PC-9 (cell line): Measurements from ENCODE around the gene CKAP4. TPM values are rescaled to one million over a fixed set of nuclear protein-coding genes. Genes with fewer than 3 reads are reported as not detected.

ENCODE experiments used
- BruUV-seq: library from RNA; stranded (reverse); fragments of 400-500 nt; replicated peaks from 2 replicates; lab custom pipeline; 2021; lab: Mats Ljungman, UMichigan
- CTCF ChIA-PET: fragments of 300-600 bp; sonication (Branson Sonifier 250); formaldehyde crosslinking; loops from one replicate; lab custom pipeline; 2022; ENCODE audit warnings: antibody characterized with exemption; lab: Charles Lee
- POLR2A ChIA-PET: fragments of 300-600 bp; sonication (Branson Sonifier 250); formaldehyde crosslinking; loops from one replicate; lab custom pipeline; 2022; ENCODE audit warnings: antibody characterized with exemption; ENCODE audit not compliant: unreplicated experiment; lab: Charles Lee
- DNase-seq, 2 experiments: peaks; one replicate each; pipeline versions ENCODE4 v3.0.0 to v3.0.0-alpha.2; 2015 to 2022; ENCODE audit warnings: mixed read lengths in 1 of 2
- H2AFZ ChIP-seq: fragments of 200-600 bp; sonication (generic); 2 replicates; pipeline ENCODE4 v1.8.1; 2017; ENCODE audit warnings: antibody characterized with exemption
- H3F3A ChIP-seq: fragments of 200-600 bp; sonication (generic); 2 replicates; pipeline ENCODE4 v1.8.1; 2017; ENCODE audit warnings: antibody characterized with exemption, mild to moderate bottlenecking, low read depth; ENCODE audit not compliant: insufficient read depth
- H3K27ac ChIP-seq: fragments of 200-600 bp; sonication (generic); 2 replicates; pipeline ENCODE4 v1.6.1; 2016; ENCODE audit warnings: mixed run types
- H3K27me3 ChIP-seq: fragments of 200-600 bp; sonication (generic); 2 replicates; pipeline ENCODE4 v1.6.1; 2016; ENCODE audit warnings: low read depth, mixed run types; ENCODE audit not compliant: insufficient read depth
- H3K36me3 ChIP-seq: fragments of 200-600 bp; sonication (generic); 2 replicates; pipeline ENCODE4 v1.6.1; 2016; ENCODE audit warnings: low read depth, mixed run types
- H3K4me1 ChIP-seq: fragments of 200-600 bp; sonication (generic); replicated peaks from 2 replicates; pipeline ENCODE4 v1.6.1; 2016; ENCODE audit warnings: mixed run types; ENCODE audit not compliant: insufficient read depth
- H3K4me2 ChIP-seq: fragments of 200-600 bp; sonication (generic); 2 replicates; pipeline ENCODE4 v1.6.1; 2017; ENCODE audit warnings: mixed run types
- H3K4me3 ChIP-seq: fragments of 200-600 bp; sonication (generic); 2 replicates; pipeline ENCODE4 v1.6.1; 2016; ENCODE audit warnings: mixed run types
- H3K79me2 ChIP-seq: fragments of 200-600 bp; sonication (generic); 2 replicates; pipeline ENCODE4 v1.6.1; 2017; ENCODE audit warnings: low read depth, mixed run types
- H3K9me2 ChIP-seq: fragments of 200-600 bp; sonication (generic); 2 replicates; pipeline ENCODE4 v1.8.1; 2017; ENCODE audit warnings: mild to moderate bottlenecking; ENCODE audit not compliant: insufficient read depth
- H3K9me3 ChIP-seq: fragments of 200-600 bp; sonication (generic); 2 replicates; pipeline ENCODE4 v1.8.1; 2016; ENCODE audit warnings: low read depth; ENCODE audit not compliant: insufficient read depth
- H4K20me1 ChIP-seq: fragments of 200-600 bp; sonication (generic); 2 replicates; pipeline ENCODE4 v1.8.1; 2017; ENCODE audit not compliant: insufficient read depth
- EZH2 ChIP-seq: fragments of 200-600 bp; sonication (generic); IDR thresholded peaks from 2 replicates; pipeline ENCODE4 v1.8.0; 2017; ENCODE audit warnings: antibody characterized with exemption, low read depth
- intact Hi-C: fragments of 100-400 bp; cut with micrococcal nuclease; formaldehyde crosslinking; loops from one replicate; pipeline ENCODE4 v1.10.0; 2022; ENCODE audit not compliant: unreplicated experiment
- total RNA-seq: library from RNA; stranded (reverse); gene quantifications from 2 replicates; pipeline ENCODE4 v1.2.3, GENCODE V29; 2021
- TF ChIP-seq, protein P1 (sequence below): fragments of 200-600 bp; sonication (generic); conservative IDR thresholded peaks from 2 replicates; pipeline ENCODE4 v1.6.1; 2017; ENCODE audit warnings: mixed run types, antibody characterized with exemption, mild to moderate bottlenecking, moderate library complexity

Gene CKAP4
- total RNA-seq, 1 experiment from 2014 or later = 81.5 TPM

DNA sequence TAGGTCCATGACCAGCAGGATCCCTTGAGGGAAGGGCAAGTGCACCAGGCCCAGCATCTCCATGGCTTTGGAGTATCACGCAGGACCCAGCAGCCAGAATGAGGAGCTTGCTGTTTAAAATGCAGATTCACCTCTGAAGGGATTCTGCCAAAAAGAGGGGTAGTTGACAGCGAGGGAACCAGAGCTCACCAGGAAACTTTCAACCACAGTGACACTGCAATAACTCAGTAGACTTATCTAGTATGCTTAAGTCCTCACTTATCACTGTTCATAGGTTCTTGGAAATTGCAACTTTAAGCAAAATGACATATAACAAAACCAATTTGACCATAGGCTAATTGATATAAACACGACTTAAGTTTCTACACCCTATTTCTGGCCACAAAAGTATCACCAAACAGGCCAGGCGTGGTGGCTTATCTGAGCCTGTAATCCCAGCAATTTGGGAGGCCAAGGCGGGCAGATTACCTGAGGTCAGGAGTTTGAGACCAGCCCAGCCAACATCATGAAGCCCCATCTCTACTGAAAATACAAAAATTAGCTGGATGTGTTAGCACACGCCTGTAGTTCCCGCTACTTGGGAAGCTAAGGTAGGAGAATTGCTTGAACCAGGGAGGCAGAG lies 21.4 kb upstream of the CKAP4 start:
- POLR2A ChIA-PET = no interaction called here
- Histone ChIP-seq H3K79me2 (no peaks in the 10 kb centered on the region), H3F3A (no peaks in the 10 kb centered on the region), H3K27me3 (no peaks in the 10 kb centered on the region), H3K4me3 (no peak overlapping the region), H4K20me1 (no peaks in the 10 kb centered on the region), H3K4me1 (no peaks in the 10 kb centered on the region), H3K36me3 (no peaks in the 10 kb centered on the region), H3K4me2 (no peak overlapping the region), H3K27ac (no peak overlapping the region), H2AFZ (no peak overlapping the region), H3K9me3 (no peaks in the 10 kb centered on the region), H3K9me2 (no peaks in the 10 kb centered on the region)
- CTCF ChIA-PET = no interaction called here
- BruUV-seq = no TSS peak
- intact Hi-C loops = no loop called here
- TF ChIP-seq, protein P1, sequence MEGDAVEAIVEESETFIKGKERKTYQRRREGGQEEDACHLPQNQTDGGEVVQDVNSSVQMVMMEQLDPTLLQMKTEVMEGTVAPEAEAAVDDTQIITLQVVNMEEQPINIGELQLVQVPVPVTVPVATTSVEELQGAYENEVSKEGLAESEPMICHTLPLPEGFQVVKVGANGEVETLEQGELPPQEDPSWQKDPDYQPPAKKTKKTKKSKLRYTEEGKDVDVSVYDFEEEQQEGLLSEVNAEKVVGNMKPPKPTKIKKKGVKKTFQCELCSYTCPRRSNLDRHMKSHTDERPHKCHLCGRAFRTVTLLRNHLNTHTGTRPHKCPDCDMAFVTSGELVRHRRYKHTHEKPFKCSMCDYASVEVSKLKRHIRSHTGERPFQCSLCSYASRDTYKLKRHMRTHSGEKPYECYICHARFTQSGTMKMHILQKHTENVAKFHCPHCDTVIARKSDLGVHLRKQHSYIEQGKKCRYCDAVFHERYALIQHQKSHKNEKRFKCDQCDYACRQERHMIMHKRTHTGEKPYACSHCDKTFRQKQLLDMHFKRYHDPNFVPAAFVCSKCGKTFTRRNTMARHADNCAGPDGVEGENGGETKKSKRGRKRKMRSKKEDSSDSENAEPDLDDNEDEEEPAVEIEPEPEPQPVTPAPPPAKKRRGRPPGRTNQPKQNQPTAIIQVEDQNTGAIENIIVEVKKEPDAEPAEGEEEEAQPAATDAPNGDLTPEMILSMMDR = no peak
- no peak for TF ChIP-seq EZH2
- DNase-seq = no peak

DNA sequence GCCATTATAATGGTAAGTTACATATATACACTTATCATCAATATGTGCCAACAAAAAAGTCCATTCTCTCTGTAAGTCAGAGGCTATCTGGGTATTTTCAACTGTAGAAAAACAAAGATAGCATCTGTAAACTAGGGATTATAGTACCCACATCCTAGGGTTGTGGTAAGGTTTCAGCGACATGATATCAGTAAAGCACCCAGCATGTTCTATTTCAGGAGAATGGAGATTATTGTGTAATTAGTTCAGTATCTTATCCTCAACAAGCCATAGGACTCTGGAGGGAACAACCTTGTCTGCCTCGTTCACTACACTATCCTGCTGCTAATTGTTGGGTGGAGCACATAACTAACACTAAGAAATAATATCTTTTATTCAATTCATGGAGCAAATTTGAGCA lies 19.7 kb upstream of the CKAP4 start:
- no peaks in the 10 kb centered on the region for H4K20me1 ChIP-seq
- CTCF ChIA-PET = no interaction called here
- H3K9me3 ChIP-seq = no peaks in the 10 kb centered on the region
- no peaks in the 10 kb centered on the region for H3K27me3 ChIP-seq
- no peaks in the 10 kb centered on the region for H3F3A ChIP-seq
- no peak overlapping the region for H3K27ac ChIP-seq
- DNase-seq = no peak
- H3K36me3 ChIP-seq = no peaks in the 10 kb centered on the region
- no peak overlapping the region for H2AFZ ChIP-seq
- no peak overlapping the region for H3K4me2 ChIP-seq
- no peak overlapping the region for H3K4me3 ChIP-seq
- intact Hi-C loops = no loop called here
- no peaks in the 10 kb centered on the region for H3K4me1 ChIP-seq
- TF ChIP-seq EZH2 = no peak
- TF ChIP-seq, protein P1 = no peak
- no peaks in the 10 kb centered on the region for H3K9me2 ChIP-seq
- POLR2A ChIA-PET = interaction anchor here (0.5 kb wide), 1 partner anchor 34 kb away, joined by 4 read pairs; no protein-coding TSS in a partner anchor
- no peaks in the 10 kb centered on the region for H3K79me2 ChIP-seq
- BruUV-seq = no TSS peak

DNA sequence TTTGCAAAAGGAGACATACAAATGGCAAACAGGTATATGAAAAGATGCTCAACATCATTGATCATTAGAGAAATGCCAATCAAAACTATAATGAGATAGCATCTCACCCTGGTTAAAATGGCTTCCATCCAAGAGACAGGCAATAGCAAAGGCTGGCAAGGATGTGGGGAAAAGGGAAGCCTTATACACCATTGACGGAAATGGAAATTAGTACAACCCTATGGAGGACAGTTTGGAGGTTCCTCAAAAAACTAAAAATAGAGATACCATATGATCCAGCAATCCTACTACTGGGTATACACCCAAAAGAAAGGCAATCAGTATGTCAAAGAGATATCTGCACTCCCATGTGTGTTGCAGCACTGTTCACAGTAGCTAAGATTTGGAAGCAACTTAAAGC lies 17.3 kb upstream of the CKAP4 start:
- H2AFZ ChIP-seq = no peak overlapping the region
- no peaks in the 10 kb centered on the region for H3F3A ChIP-seq
- ChIA-PET POLR2A (interaction anchor here (0.5 kb wide), 1 partner anchor 9 kb away, joined by 3 read pairs; no protein-coding TSS in a partner anchor), CTCF (no interaction called here)
- no peaks in the 10 kb centered on the region for H3K9me3 ChIP-seq
- intact Hi-C loops = no loop called here
- H3K27ac ChIP-seq = no peak overlapping the region
- H3K36me3 ChIP-seq = no peaks in the 10 kb centered on the region
- H3K4me3 ChIP-seq = no peak overlapping the region
- H3K79me2 ChIP-seq = no peaks in the 10 kb centered on the region
- BruUV-seq = no TSS peak
- H3K27me3 ChIP-seq = no peaks in the 10 kb centered on the region
- no peak overlapping the region for H3K4me2 ChIP-seq
- no peaks in the 10 kb centered on the region for H3K4me1 ChIP-seq
- no peaks in the 10 kb centered on the region for H3K9me2 ChIP-seq
- TF ChIP-seq, protein P1 = no peak
- TF ChIP-seq EZH2 = no peak
- DNase-seq = no peak
- no peaks in the 10 kb centered on the region for H4K20me1 ChIP-seq
